Ovary (tissue), 10 donors: ENCODE data around the gene AHRR. TPM values are rescaled to one million over a fixed set of nuclear protein-coding genes. Genes with fewer than 3 reads are reported as not detected.
"Not testable (repeated sequence)": the region's sequence is repeated elsewhere in the genome, so short reads cannot be mapped to it uniquely, and the experiment has no call there.

ENCODE experiments used
- DNase-seq, 5 donors: peaks; one replicate each; pipeline ENCODE4 v3.0.0-alpha.2; 2019 to 2020
- H3K27ac ChIP-seq, 2 donors: fragments of 200-600 bp; one replicate each; pipeline versions ENCODE4 v1.5.1 to v1.8.0; 2019 to 2022
- H3K27me3 ChIP-seq: fragments of 200-600 bp; one replicate; pipeline ENCODE4 v1.8.0; 2022
- H3K36me3 ChIP-seq: fragments of 200-600 bp; sonication (generic); one replicate; pipeline ENCODE4 v1.5.1; 2019
- H3K4me1 ChIP-seq: one replicate; pipeline ENCODE4 v1.8.1; 2013; ENCODE audit warnings: mild to moderate bottlenecking, moderate library complexity; ENCODE audit not compliant: insufficient read depth
- H3K4me3 ChIP-seq: fragments of 200-600 bp; sonication (generic); one replicate; pipeline ENCODE4 v1.5.1; 2017
- H3K9me3 ChIP-seq, 2 donors: fragments of 200-600 bp in 1 of 2; sonication (generic) in 1 of 2; one replicate each; pipeline versions ENCODE4 v1.5.1 to v1.8.1; 2013 to 2019; ENCODE audit warnings: mild to moderate bottlenecking in 1 of 2, moderate library complexity in 1 of 2
- CTCF ChIP-seq, 3 donors: fragments of 450-650 bp in 2 of 3; fragments of 200-600 bp in 1 of 3; IDR thresholded peaks; one replicate each; pipeline versions ENCODE4 v1.5.1 to v1.8.0; 2016 to 2022; ENCODE audit warnings: antibody characterized with exemption in 3 of 3, mild to moderate bottlenecking in 1 of 3
- EP300 ChIP-seq: sonication (generic); formaldehyde crosslinking; IDR thresholded peaks from one replicate; pipeline ENCODE4 v1.6.1; 2017; ENCODE audit warnings: antibody characterized with exemption
- POLR2A ChIP-seq: fragments of 450-650 bp; IDR thresholded peaks from one replicate; pipeline ENCODE4 v1.6.1; 2017; ENCODE audit warnings: antibody characterized with exemption, mild to moderate bottlenecking, moderate library complexity
- WGBS, 3 donors: extraction: QIAGEN DNeasy Blood & Tissue Kit in 1 of 3; methylation state at CpG; one replicate each; pipeline versions ENCODE4 v1.1.5 to v1.1.7; 2013 to 2017; 5-methylcytosine and 5-hydroxymethylcytosine counted together
- intact Hi-C, 4 donors: fragments of 100-400 bp; cut with DNase I; formaldehyde crosslinking; loops; one replicate each; pipeline versions ENCODE4 v1.11.0 to v1.15.1; 2022 to 2023
- long read RNA-seq, 3 donors: library from polyadenylated mRNA in 2 of 3; unstranded in 2 of 3; transcript quantifications; one replicate each; pipeline ENCODE4 v2.0.0 and lab custom pipeline, GENCODE V29; 2021 to 2026
- polyA plus RNA-seq, 2 donors: library from polyadenylated mRNA; stranded (reverse); fragments of 200-250 nt in 1 of 2; fragments of 350-450 nt in 1 of 2; fragmentation: Illumina TruSeq in 1 of 2; extraction: RNeasy Lipid Tissue Mini Kit (QIAGEN cat#74804) in 1 of 2; gene quantifications; one replicate each; pipeline ENCODE4 v1.2.3, GENCODE V29; 2013 to 2014
- total RNA-seq, 7 donors: library from RNA; depleted of rRNA in 2 of 7; stranded (reverse); fragments of >200 nt in 2 of 7; fragmentation: NEBNext Ultra II Directional in 3 of 7; extraction: Animal tissue kit (Norgen Biotek cat#: 25700) in 3 of 7; gene quantifications; one replicate each; pipeline versions ENCODE4 v1.1.0 to v1.2.4, GENCODE V29; 2016 to 2023
- donor health status: DM: no; HTN: no; CAD: no; lungs with moderate emphysema.
- donor health status: DM: no; HTN: no; CAD: no.
- donor health status: Bipolar disorder and iron deficiency.
- donor health status: DM: yes; HTN: yes; CAD: no.
- donor health status: DM: no; HTN: no; CAD: no.
- donor health status: DM: yes; HTN: yes; CAD: no.

AHRR gene
- total RNA-seq: 10 to 100 TPM in 1 of 7 donors, 1 to 10 TPM in 5, under 1 TPM in 1; 0.72 to 14.9 (median 2.0) TPM
- 1 to 10 TPM in 1 of 2 donors, under 1 TPM in 1; 0.77 to 2.1 TPM for polyA plus RNA-seq
- long read RNA-seq, donor 1, partial matches to known transcripts: 2 of 26 reads
- long read RNA-seq, donor 1, other reads (novel, unspliced or antisense): 23 of 26 reads
- long read RNA-seq, donor 2: 0 reads
- long read RNA-seq, donor 3, partial matches to known transcripts: 8 of 14 reads
- long read RNA-seq, donor 3, other reads (novel, unspliced or antisense): 6 of 14 reads

GRCh38 chr5:321230-321725 is at the start of gene AHRR:
AHRR (plus strand) TSS chr5:321714; CDS start chr5:343903, 22,189 bp downstream.
- TF ChIP-seq EP300 (no peak), POLR2A (no peak), CTCF (IDR thresholded peaks at IDR 0.05) (peak in 1 of 3 donors; percentile 38)
- no peaks in the 10 kb centered on the region for H3K27me3 ChIP-seq
- WGBS, 3 donors: 0 to 2% (median 1%) methylated on average over 35 to 51 of the region's 51 CpGs
- no peaks in the 10 kb centered on the region for H3K4me1 ChIP-seq
- H3K36me3 ChIP-seq: no peaks in the 10 kb centered on the region
- no peak within 1 kb of the TSS for H3K27ac ChIP-seq
- DNase-seq: peak in 4 of 5 donors; percentile 41 to 72 (median 49)
- peak within 1 kb of the TSS; percentile 29 for H3K4me3 ChIP-seq
- no peaks in the 10 kb centered on the region for H3K9me3 ChIP-seq
- intact Hi-C loops: no loop called here

GRCh38 chr5:271828-272167 is 49.7 kb upstream of the AHRR start:
- H3K9me3 ChIP-seq, intact Hi-C loops, H3K4me1 ChIP-seq, DNase-seq, H3K36me3 ChIP-seq, H3K27me3 ChIP-seq: not testable (repeated sequence)
- H3K27ac ChIP-seq: peak overlapping the region; percentile 17 to 71
- 0 to 2% (median 1%) methylated on average over 7 to 41 of the region's 41 CpGs for WGBS, 3 donors
- peak overlapping the region; percentile 74 for H3K4me3 ChIP-seq

- H3K27ac ChIP-seq, DNase-seq, H3K4me1 ChIP-seq, H3K4me3 ChIP-seq, H3K36me3 ChIP-seq, intact Hi-C loops, H3K9me3 ChIP-seq, H3K27me3 ChIP-seq: not testable (repeated sequence)
- 70 to 82% (median 73%) methylated on average over 9 of the region's 9 CpGs for WGBS, 3 donors
Measured at GRCh38 chr5:273091-273490, 48.4 kb upstream of the AHRR start.

- H3K27ac ChIP-seq, H3K4me3 ChIP-seq, DNase-seq, H3K27me3 ChIP-seq, H3K36me3 ChIP-seq, H3K4me1 ChIP-seq, intact Hi-C loops, H3K9me3 ChIP-seq: not testable (repeated sequence)
- WGBS, 3 donors: 81 to 85% (median 81%) methylated on average over 7 of the region's 7 CpGs
Measured at GRCh38 chr5:273491-273890, 48.0 kb upstream of the AHRR start.

GRCh38 chr5:274346-274745 is 47.2 kb upstream of the AHRR start:
- H3K27ac ChIP-seq, H3K9me3 ChIP-seq, H3K4me3 ChIP-seq, H3K4me1 ChIP-seq, H3K27me3 ChIP-seq, DNase-seq, H3K36me3 ChIP-seq, intact Hi-C loops: not testable (repeated sequence)
- WGBS, 3 donors: 82 to 85% (median 83%) methylated on average over 7 of the region's 7 CpGs

GRCh38 chr5:278646-279045 is 42.9 kb upstream of the AHRR start:
- intact Hi-C loops: no loop called here
- Histone ChIP-seq H3K4me1 (no peaks in the 10 kb centered on the region), H3K36me3 (no peaks in the 10 kb centered on the region), H3K27ac (no peak overlapping the region), H3K4me3 (no peak overlapping the region), H3K9me3 (no peaks in the 10 kb centered on the region), H3K27me3 (no peaks in the 10 kb centered on the region)
- 88 to 90% (median 90%) methylated on average over 9 of the region's 9 CpGs for WGBS, 3 donors
- TF ChIP-seq CTCF (IDR thresholded peaks at IDR 0.05) (no peak), EP300 (no peak), POLR2A (no peak)
- peak in 1 of 5 donors; percentile 12 for DNase-seq

- WGBS, 3 donors: 71 to 82% (median 73%) methylated on average over 14 of the region's 14 CpGs
- H3K36me3 ChIP-seq, H3K27ac ChIP-seq, intact Hi-C loops, H3K4me1 ChIP-seq, H3K9me3 ChIP-seq, H3K4me3 ChIP-seq, H3K27me3 ChIP-seq: not testable (repeated sequence)
- DNase-seq: peak in 1 of 5 donors; percentile 19
Measured at GRCh38 chr5:279051-279665, 42.4 kb upstream of the AHRR start.
